ENCODE data around the gene WWTR1.

WWTR1 gene

DNA sequence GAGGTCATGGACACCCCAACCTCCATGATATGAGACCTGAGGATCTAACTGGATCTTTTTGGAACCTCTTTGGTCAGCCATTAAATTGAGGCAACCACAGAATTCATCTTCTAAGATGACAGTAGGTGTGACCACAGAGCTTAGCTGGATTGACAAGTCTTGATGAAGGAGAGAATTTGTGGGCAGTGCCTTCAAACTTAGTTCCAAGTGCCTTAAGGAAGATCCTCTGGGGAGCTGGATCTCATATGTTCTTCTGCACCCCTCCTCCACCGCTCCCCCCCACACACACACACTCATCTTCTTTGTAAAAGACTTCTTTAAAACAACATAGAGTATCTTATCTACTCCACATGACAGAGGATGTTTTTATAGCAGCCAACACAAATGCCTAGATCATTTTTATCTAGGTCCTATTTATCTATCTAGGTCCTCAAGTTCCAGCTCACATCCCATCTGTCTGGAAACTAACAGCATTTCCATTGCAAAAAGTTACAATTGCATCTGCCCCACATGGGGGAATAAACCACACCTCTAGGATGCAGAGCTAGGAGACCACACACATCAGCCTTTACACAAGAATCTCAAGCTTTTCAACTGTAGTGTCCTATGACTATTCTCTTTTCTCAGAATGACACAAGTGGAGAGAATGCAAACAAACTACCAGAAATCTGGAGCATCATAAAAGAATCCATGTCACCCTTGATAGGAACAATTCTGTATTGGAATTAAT is 37.4 kb downstream of the WWTR1 start:
- no peak for DNase-seq

DNA sequence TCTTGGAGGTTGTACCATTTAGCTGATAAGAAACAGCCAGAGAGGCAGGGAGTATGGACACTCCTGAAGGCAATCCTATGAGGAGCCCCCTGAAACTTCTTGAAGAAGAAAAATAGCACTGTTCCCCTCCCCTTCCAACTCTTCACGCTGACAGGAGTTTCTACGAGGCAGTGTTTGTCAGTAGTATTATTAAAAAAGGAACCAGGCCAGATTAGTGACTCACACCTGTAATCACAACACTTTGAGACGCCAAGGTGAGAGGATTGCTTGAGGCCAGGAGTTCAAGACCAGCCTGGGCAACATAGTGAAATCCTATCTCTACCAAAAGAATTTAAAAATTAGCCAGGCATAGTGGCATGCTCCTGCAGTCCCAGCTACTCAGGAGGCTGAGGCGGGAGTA is 38.7 kb downstream of the WWTR1 start:
- DNase-seq: no peak

DNA sequence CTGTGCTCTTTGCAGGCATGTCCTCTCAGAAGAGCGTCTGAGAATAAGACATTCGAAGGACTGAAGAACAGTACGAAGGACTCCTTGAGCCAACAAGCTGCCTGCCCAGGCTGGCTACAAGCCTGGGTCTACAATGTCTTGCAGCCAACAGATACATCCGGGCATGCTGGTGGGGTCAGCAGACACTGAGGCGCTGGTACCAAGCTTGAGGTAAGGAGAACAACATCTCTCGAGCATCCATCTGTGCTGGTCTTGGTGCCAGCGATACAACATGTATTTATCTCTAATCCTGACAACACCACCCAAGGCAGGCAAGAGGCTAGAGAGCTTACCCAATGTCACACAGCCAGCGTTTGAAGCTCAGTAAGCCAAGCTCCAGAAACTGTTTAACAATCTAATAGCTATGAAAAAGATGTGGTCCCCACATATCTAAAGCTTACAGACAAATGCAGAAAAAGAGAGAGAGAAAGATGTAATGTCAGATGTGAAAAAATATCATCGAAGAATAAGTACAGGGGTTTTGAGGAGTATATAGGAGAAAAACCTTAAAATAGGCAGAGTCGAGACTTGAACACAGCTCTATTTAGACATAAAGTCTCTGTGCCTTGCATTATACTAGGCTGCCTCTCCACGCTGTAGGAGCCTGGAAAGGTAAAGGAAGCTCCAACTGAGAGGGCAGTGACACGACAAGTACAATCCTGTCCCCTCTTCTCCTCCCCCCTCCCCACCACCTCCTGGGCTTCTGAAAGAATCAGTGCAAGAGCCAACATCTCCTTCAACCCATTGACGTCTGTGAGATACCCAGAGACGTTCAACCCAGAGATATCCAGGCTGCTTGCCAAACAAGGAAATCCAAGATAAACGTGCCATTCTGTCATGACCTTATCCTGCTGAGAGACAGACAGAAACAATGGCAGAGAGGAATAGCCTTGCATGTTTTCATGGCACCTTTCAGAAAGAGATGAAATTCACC is 39.4 kb downstream of the WWTR1 start:
- DNase-seq: no peak

DNA sequence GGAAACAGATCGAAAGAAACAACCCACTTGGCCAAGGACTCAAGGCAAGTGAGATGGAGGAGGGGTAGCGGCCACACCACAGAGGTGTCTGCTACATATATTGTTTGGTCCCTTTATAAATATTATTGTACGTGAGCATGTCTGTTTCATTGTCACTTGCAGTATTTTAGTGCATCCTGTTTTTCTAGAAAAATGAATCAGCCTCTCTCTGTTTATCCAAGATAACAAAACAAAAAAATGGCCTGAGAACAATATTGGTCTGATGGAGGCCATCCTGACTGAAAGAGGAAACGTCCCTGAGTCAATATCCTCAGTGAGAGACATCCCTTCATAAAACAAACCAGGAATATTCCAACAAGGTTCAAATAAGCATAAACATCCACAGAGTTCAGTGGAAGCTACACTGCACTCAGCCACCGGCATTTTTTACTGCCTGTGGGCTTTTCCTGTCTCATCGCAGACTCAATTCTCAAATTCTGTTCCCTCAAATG is 42.0 kb downstream of the WWTR1 start:
- no peak for DNase-seq

DNA sequence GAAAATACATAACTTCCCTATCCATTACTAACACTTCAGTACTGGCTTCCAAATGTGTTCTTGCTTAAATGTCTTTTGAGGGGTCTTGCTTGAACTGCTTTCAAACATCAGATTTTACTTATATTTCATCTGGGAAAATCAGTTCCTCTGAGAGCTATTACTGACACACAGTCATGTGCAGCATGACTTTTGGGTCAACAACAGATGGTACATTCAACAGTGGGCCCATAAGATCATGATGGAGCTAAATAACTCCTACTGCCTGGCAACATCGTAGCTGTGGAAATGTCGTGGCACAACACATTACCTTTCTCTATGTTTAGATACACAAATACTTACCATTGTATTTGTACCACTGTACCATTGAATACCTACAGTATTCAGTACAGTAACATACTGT is 43.8 kb downstream of the WWTR1 start:
- DNase-seq: no peak

DNA sequence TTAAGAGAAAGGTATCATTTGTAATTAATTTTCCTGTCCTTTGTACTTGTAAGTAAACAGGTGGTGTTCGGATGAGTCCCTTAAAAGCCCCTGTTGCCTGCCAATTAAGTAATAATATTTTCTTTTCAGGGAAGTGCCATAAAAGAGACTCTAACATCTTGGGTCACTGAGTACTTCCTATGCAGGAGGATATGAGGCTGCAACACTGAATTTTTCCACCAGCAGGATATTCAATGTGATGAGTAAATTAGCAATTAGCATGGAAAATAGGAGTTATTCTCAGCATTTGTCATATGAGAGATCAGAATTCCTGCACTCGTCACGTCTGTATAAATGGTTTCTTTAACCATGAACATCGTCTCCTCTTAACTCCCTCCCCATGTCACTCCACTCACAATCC is 45.4 kb downstream of the WWTR1 start:
- DNase-seq: no peak

DNA sequence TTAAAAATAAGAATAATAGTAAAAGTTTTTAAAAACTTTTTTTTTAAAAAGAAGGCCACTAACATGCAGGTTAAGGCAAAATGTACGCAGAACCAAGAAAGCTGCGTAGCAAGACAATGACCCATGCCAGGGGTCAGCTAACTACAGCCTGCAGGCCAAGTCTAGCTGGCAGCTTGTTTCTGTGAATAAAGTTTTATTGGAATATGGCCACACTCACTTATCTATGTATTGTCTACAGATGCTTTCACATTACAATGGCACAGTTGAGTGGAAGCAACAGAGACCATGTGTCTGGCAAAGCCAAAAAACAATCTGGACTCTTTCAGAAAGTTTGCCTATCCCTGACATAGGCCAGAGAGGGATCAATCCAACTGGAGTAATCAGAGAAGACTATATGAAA is 46.7 kb downstream of the WWTR1 start:
- DNase-seq: no peak

DNA sequence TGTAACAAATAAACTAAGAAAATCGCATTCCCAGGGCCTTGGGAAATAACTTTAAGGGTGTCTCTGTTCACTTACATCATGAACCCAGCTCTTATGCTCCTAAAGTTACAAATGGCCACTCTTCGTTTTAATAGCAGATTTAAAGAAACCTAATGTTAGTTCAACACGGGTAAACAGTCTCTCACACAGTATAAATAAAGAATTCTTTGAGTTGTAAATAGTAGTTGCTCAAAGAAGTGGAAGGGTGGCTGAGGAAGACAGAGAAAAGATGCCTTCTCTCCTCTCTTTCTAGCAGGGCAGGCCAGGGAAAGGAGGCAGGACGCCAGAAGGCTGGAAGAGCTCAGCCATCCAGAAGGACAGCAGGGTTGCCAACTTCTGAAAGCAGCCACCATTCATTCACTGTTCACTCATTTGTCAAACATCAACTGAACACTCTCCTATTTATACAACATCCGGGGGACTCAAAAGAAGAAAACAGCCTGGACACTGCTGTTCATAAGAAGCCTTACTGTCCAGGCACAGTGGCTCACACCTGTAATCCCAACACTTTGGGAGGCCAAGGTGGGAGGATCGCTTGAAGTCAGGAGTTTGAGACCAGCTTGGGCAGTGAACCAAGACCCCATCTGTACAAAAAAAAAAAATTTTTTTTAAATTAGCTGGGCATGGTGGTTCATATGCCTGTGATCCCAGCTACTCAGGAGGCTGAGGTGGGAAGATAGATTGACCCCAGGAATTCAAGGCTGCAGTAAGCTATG is 47.3 kb downstream of the WWTR1 start:
- DNase-seq: no peak

DNA sequence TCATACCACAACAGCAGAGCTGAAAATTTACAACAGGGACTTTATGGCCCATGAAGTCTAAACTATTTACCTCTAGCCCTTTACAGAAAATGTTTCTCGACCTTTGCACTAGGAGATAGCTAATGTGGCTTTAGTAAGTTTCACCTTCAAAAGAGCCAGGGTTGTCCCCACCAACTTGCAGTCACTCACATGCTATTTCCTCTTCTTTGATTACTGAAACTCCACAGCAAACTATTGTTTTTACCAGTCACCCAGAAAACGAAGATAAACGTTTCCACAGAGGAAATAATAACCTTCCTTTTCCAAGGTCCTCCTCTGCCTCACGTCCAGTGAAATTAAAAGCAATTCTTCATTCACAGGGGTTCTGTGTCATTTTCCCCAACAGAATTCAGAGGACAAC is 48.2 kb downstream of the WWTR1 start:
- no peak for DNase-seq

DNA sequence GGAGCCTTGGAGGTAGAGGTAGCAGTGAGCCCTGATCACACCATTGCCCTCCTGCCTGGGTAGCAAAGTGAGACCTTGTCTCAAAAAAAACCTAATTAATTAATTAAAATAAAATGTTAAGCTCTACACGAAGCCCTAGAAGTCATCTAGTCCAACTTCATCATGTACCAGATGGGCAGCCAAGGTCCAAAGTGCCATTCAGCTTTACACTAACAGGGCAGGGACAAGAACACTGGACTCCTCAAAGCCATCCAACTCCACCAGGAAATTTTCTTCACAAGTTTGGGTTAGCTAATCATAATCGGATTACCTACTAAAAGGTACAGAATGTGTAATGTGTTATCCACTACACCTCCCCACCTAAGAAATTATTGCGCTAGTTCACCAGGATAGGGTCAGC is 48.8 kb downstream of the WWTR1 start:
- DNase-seq: no peak

DNA sequence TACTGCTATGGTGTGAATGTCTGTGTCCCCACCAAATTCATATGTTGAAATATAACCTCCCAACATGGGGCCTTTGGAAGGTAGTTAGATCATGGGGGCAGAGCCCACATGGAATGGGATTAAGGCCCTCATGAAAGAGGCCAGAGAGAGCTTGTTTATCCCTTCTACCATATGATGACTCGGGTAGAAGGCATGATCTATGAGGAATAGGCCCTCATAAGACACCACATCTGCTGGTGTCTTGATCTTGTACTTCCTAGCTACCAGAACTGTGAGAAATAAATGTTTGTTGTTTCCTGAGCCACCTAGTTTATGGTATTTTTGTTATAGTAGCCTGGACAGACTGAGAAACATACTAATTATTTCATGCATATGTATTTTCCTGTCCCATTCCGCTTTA is 51.9 kb downstream of the WWTR1 start:
- no peak for DNase-seq

DNA sequence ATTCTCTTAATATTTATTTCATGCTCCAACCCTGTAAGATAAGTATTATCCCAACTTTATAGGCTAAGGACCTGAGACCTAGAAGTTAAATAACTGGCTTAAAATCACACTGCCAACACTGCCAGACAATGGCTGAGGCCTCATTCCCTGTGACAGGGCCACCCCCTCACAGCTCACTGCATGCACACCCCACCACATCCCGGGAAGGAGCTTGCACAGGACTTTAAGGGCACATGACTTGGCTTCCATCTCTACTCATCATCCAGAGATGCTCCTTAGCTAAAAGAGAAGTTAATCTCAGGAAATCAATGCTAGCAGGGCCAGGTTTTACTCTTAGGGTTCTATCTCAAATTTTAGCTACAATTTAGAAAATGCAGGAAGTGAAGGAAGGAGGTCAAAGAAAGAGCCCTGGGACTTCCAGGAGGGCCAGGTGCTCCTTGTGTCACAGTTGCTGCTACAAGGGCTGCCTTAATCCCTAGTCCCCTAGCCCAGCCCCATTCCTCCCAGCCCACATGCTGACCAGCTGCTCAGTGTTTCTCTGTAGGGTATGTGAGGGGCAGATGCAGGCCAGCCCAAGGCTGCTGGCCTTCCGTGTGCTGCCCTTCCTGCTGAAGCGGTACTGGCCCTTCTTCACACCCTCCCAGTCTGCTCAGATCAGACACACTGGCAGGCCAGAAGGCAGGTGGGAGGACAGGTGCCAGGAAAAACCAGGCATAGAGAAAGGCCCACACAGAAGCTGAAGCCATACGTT is 53.5 kb downstream of the WWTR1 start:
- no peak for DNase-seq

DNA sequence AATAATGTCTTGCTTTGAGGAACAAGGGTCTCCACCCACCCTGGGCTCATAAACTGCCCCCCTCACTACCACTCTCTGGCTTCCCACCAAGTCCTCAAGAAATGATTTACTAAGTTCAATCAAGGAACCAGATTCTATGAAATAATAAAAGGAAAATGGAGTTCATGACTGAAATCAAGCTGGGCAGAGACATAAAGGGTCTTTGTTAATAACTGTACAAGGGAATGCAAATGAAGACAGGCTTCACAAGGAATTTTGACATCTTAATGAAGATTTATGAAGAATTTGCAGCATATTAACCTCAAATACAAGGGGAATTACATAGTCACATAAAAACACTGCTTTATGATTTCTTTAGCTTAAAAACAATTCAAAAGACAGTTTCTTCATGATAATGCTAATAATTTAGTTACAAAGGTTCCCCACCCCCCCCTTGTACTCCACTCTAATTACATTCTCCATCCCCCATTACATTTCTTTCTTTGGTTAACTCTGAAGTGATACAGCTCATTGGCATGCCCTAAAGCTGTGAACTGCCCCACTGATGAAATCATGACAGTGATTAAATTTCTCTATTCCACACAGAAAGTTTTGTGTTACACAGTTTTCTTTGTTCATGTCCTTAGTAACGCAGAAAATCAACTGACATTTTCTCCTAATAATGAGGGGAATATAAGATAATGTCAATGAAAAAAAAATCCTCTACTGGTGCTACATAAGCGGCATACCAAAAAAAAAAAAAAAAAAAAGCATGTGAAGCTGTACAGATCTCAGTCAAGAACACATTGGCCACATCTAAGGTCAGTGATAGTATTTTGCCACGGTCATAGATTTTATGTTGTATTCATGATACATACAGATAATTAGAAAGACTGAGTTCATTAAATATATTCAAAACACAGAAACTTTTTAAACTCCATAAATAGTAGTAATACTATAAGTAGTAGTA is 54.4 kb downstream of the WWTR1 start:
- no peak for DNase-seq

DNA sequence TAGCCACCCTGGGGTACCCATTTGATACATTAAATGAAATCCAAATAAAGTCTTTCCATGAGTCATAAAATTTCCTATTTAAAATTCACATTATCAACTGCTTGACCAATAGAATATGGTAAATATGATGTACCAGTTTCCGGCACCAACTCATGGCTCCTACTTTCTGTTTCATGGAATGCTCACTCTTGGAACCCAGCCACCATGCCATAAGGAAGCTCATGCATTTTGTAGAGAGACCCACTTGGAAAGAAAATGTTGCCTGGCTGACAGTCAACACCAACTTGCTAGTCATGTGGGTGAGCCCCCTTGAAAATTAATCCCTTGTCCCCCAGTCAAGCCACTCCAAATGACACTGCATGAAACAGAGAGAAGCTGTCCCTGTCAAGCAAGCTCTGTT is 57.2 kb downstream of the WWTR1 start:
- DNase-seq: no peak

DNA sequence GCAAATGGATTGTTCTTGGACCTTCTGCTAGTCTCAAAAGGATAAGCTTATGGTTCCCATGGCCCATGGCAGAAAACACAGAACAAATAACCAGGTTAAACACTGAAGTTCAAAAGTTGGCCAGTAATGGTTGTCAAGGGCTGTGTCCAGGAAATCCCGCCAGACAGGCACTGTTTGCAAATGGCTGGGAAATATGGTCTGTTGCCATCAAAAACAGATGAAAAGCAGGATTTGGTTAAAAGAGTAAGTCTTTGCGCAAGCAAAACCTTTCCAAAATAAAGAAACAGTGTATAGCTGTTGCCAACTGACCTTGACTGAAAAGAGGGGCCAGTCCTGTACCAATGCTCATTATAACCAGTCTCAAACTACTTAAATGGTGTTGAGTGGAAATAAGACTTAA is 58.6 kb downstream of the WWTR1 start:
- DNase-seq: no peak

DNA sequence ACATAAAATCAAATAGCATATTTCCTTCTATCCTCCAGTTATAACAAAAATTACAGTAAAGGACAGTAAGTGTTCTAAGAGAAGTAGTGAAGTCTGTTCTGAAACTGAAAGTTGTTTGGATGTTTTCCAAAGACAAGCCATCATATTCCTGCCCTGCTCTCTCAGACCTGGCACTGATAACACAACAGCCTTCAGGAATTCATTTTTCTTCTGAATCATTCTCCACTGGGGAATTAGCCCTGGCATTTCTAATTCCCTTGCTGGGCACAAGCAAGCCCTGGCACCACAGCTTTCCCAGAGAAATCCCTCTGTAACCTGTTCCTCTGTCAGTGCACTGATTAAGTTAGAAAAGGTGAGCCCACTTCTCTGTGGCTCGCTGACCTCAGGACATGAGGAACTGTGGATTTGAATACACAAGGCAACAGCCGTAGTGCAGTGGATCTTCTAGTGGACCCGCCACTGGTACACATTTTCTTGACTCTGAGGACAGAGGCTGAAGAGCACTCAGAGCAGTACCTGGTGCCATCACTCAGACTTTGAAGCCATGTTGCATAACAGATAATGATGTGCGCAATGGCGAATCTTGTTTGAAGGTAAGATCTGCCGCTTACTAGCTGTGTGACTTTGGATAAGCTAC is 61.6 kb downstream of the WWTR1 start:
- DNase-seq: no peak

DNA sequence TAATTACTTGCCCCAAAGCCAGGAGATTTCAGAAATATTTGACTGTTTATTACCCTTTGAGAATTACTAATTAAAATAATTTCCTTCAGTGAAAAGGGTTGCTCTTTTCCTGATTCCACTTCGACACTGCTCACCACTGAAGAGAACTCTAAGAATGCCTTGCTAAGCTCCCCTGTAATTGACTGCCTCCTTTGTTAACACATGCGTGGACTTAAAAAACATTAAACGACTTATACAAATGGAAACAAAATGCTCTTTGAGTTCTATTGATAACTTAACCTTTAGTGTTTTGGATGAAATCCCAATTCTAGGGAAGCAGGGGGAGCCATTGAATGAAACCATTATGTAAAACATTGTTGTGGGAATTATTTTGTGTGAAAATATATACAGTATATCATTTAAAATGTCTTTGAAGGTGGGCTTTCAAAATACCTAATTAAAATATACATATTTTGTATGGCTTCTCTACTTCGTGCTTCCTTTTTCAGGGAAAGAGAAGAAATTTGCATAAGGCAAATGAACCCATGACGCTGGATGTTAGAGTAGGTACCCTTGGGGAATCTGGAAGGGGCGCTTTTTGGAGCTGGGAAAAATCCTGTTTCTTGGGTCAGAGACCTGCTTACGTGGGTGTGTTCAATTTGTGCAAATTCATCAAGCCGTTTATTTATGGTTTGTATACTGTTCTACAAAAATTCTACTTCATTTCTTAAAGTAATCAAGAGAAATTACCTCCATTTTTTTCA is 64.2 kb downstream of the WWTR1 start:
- DNase-seq: no peak

DNA sequence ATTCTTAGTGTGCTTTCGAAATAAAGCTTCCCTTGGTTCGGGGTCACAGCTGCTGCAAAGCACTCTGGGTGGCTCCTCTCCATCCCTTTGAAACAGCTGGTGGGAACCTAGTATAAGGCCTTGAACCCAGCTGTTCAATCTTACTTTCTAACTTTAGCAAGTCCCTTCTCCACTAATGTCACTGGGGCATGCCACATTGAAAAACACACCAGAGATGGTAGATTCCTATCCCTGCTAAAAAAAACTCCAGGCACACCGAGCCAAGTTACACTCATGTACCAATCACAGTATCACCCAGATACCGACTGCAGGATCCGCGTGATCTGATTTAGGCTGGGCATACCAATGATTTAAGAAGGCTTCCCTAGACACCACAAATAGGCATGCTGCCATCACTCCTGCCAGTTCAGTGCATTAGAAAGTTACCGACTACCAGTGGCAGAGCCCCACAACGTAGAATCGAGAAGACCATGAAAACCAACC is 65.0 kb downstream of the WWTR1 start:
- DNase-seq: no peak

DNA sequence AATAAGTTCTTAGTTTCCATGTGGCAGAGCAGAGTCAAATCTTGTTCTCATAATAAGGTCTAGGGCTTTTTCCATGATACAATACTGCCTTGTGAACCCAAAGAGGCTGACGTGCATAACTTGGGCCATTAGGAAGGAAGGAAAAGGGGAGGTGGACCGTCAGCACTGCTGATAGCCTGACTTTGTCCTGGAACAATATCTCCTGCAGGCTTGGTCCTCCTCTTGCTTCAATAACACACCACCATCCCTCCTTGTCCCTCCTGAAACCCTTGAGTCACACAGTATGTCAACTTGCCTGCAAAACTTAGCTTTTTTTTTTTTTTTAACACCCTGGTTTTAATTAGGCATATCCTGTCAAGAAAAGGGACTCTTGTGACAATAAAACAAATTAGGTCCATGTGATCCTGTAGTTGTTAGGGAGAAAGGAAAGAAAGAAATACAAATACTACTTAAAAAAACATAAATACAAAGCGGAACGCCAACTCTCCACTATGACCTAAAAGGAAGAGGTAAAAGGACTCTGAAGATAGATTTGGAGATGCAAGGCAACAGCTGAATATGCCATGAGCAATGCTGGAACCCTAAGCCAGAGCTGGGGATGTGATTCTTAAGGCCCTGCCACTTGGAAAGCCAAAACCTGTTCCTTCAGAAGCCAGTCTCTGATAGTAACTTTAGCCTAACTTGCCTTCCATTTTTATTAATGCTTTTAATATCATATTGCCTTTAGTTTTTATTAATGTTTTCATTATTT is 67.0 kb downstream of the WWTR1 start:
- no peak for DNase-seq

Measured in amniotic stem cell (primary cell).